SH-SY5Y (cell line): ENCODE results near the gene USP25.

Source experiments
- GATA2 ChIP-seq: IDR thresholded peaks from 2 replicates; pipeline ENCODE4 v1.6.1; 2011; ENCODE audit warnings: mild to moderate bottlenecking, low read depth, low read length
- GATA3 ChIP-seq: IDR thresholded peaks from 2 replicates; pipeline ENCODE4 v1.6.1; 2011; ENCODE audit warnings: low read depth, mild to moderate bottlenecking, low read length, moderate library complexity

DNA sequence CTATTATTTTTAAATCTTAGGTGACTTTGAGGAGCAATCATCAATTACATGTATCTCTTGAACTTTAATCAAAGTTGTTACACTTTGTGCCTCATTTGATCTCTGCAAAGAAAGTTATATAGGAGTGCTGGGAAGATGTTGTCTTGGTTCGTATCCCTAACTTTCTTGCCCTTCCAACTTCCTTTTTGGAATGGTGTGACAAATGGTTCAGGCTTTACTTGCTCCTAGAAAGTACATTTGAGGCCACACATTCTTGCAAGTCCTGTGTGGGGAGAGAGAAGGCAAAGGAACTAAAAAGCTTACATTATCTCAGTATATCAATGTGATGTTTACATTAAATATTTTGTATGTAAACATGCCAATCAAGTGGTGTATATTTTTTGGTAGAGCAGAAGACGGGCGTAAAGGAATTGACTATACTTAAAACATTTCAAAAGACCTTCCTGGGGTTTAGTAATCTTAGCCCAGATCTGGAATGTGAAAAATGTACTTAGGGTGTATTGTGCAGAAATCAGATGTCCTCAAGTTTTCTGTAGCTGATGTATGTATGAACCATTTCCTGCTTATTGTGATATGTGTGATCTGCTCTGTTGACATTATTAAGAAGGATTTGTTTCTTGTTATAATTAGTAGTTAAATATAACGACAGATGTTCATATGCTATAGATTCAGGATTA lies 59.2 kb downstream of the USP25 start:
- TF ChIP-seq GATA2 (no peak), GATA3 (no peak)
